Neural progenitor cell (in vitro differentiated cells): ENCODE results near the gene APBA3. TPM values are rescaled to one million over a fixed set of nuclear protein-coding genes. Genes with fewer than 3 reads are reported as not detected.
A peak's percentile ranks its signal among the peaks of the same experiment; 100 is the strongest.

Experiments
- DNase-seq: peaks from one replicate; pipeline ENCODE4 v3.0.0-alpha.2; 2016; ENCODE audit warnings: low spot score
- H2AFZ ChIP-seq: fragments of 200-600 bp; sonication (generic); replicated peaks from 2 replicates; pipeline ENCODE4 v1.6.1; 2016; ENCODE audit warnings: antibody characterized with exemption
- H3F3A ChIP-seq: fragments of 200-600 bp; sonication (generic); 2 replicates; pipeline ENCODE4 v1.6.1; 2016; ENCODE audit warnings: antibody characterized with exemption, low read depth
- H3K27ac ChIP-seq: fragments of 200-600 bp; sonication (generic); 2 replicates; pipeline ENCODE4 v1.5.1; 2016; ENCODE audit warnings: mild to moderate bottlenecking
- H3K27me3 ChIP-seq: fragments of 200-600 bp; sonication (generic); 2 replicates; pipeline ENCODE4 v1.6.1; 2016; ENCODE audit warnings: mild to moderate bottlenecking, moderate library complexity
- H3K36me3 ChIP-seq: fragments of 200-600 bp; sonication (generic); 2 replicates; pipeline ENCODE4 v1.5.1; 2016
- H3K4me1 ChIP-seq: fragments of 200-600 bp; sonication (generic); 2 replicates; pipeline ENCODE4 v1.6.1; 2016; ENCODE audit warnings: mixed run types
- H3K4me2 ChIP-seq: fragments of 200-600 bp; sonication (generic); 2 replicates; pipeline ENCODE4 v1.6.1; 2016
- H3K4me3 ChIP-seq: fragments of 200-600 bp; sonication (generic); 2 replicates; pipeline ENCODE4 v1.5.1; 2016
- H3K79me2 ChIP-seq: fragments of 200-600 bp; sonication (generic); 2 replicates; pipeline ENCODE4 v1.6.1; 2016; ENCODE audit warnings: low read depth
- H3K9ac ChIP-seq: fragments of 200-600 bp; sonication (generic); 2 replicates; pipeline ENCODE4 v1.6.1; 2016
- H3K9me3 ChIP-seq: fragments of 200-600 bp; sonication (generic); 2 replicates; pipeline ENCODE4 v1.5.1; 2016; ENCODE audit warnings: low read depth
- H4K20me1 ChIP-seq: fragments of 200-600 bp; sonication (generic); 2 replicates; pipeline ENCODE4 v1.6.1; 2016; ENCODE audit warnings: low read depth
- H3K27ac Mint-ChIP-seq: 3 replicates; pipeline ENCODE4 v1.8.0; 2021; ENCODE audit warnings: mixed read lengths
- H3K27me3 Mint-ChIP-seq: 2 replicates; pipeline ENCODE4 v1.8.0; 2022; ENCODE audit warnings: low read depth, mild to moderate bottlenecking, inconsistent platforms, moderate library complexity, mixed read lengths; ENCODE audit not compliant: insufficient read depth
- H3K36me3 Mint-ChIP-seq: 3 replicates; pipeline ENCODE4 v1.8.0; 2021; ENCODE audit warnings: mixed read lengths
- H3K4me1 Mint-ChIP-seq: 3 replicates; pipeline ENCODE4 v1.8.0; 2021; ENCODE audit warnings: mixed read lengths
- H3K4me3 Mint-ChIP-seq: 3 replicates; pipeline ENCODE4 v1.8.0; 2021; ENCODE audit warnings: mild to moderate bottlenecking, moderate library complexity, mixed read lengths
- H3K9me3 Mint-ChIP-seq: 3 replicates; pipeline ENCODE4 v1.8.0; 2020; ENCODE audit warnings: mixed read lengths
- EZH2 ChIP-seq: fragments of 200-600 bp; sonication (generic); IDR thresholded peaks from 2 replicates; pipeline ENCODE4 v1.6.1; 2017; ENCODE audit warnings: antibody characterized with exemption, mild to moderate bottlenecking, moderate library complexity
- EZH2phosphoT487 ChIP-seq: fragments of 200-600 bp; sonication (generic); IDR thresholded peaks from 2 replicates; pipeline ENCODE4 v1.6.1; 2017; ENCODE audit warnings: antibody characterized with exemption
- total RNA-seq: library from RNA; depleted of rRNA; stranded (reverse); fragments of >200 nt; gene quantifications from 2 replicates; pipeline ENCODE4 v1.2.3, GENCODE V29; 2015; ENCODE audit warnings: low replicate concordance
- TF ChIP-seq, protein P1 (sequence below): fragments of 200-600 bp; sonication (generic); IDR thresholded peaks from 2 replicates; pipeline ENCODE4 v1.5.1; 2017; ENCODE audit warnings: antibody characterized with exemption, mild to moderate bottlenecking

Gene APBA3
- total RNA-seq, 1 donor from 2014 or later: 17.3 TPM

DNA sequence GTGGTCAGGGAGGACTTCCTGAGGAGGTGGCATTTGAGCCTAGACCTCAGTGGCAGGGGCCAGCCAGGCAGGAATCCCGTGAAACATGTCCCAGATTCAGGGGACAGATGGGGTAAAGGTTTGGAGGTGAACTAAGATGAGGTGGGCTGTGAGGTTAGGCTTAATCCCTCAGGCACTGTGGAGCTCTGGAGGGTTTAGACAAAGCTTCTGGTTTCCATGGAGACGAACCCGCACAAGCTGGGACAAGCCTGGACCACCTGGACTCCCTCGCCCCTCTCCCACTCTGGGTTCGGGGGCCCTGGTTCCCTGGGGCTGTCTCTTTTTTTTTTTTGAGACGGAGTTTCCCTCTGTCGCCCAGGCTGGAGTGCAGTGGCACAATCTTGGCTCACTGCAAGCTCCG is 37.6 kb downstream of the APBA3 start:
- H3K27me3 ChIP-seq: peaks cover 6% of the 10 kb centered on the region
- peaks cover 52% of the 10 kb centered on the region for H3F3A ChIP-seq
- TF ChIP-seq EZH2 (no peak), EZH2phosphoT487 (no peak)
- TF ChIP-seq, protein P1, sequence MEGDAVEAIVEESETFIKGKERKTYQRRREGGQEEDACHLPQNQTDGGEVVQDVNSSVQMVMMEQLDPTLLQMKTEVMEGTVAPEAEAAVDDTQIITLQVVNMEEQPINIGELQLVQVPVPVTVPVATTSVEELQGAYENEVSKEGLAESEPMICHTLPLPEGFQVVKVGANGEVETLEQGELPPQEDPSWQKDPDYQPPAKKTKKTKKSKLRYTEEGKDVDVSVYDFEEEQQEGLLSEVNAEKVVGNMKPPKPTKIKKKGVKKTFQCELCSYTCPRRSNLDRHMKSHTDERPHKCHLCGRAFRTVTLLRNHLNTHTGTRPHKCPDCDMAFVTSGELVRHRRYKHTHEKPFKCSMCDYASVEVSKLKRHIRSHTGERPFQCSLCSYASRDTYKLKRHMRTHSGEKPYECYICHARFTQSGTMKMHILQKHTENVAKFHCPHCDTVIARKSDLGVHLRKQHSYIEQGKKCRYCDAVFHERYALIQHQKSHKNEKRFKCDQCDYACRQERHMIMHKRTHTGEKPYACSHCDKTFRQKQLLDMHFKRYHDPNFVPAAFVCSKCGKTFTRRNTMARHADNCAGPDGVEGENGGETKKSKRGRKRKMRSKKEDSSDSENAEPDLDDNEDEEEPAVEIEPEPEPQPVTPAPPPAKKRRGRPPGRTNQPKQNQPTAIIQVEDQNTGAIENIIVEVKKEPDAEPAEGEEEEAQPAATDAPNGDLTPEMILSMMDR: no peak
- Mint-ChIP-seq H3K36me3 (no peaks in the 10 kb centered on the region), H3K27me3 (peaks cover 26% of the 10 kb centered on the region), H3K4me1 (peaks cover 15% of the 10 kb centered on the region), H3K27ac (no peak overlapping the region), H3K9me3 (no peaks in the 10 kb centered on the region), H3K4me3 (no peak overlapping the region)
- no peaks in the 10 kb centered on the region for H3K36me3 ChIP-seq
- peaks cover 37% of the 10 kb centered on the region for H3K4me1 ChIP-seq
- H3K4me3 ChIP-seq: peak overlapping the region; percentile 26
- no peaks in the 10 kb centered on the region for H3K9me3 ChIP-seq
- DNase-seq: peak; percentile 85
- H2AFZ ChIP-seq: no peak overlapping the region
- H3K9ac ChIP-seq: no peak overlapping the region
- no peaks in the 10 kb centered on the region for H3K79me2 ChIP-seq
- H4K20me1 ChIP-seq: peaks cover 10% of the 10 kb centered on the region
- peak overlapping the region; percentile 62 for H3K4me2 ChIP-seq
- no peak overlapping the region for H3K27ac ChIP-seq

GRCh38 chr19:3723110-3723488 is 38.4 kb downstream of the APBA3 start:
- H3K36me3 Mint-ChIP-seq: no peaks in the 10 kb centered on the region
- H3K4me1 Mint-ChIP-seq: peaks cover 15% of the 10 kb centered on the region

GRCh38 chr19:3722443-3723109 is 38.9 kb downstream of the APBA3 start:
- Mint-ChIP-seq H3K4me1 (peaks cover 15% of the 10 kb centered on the region), H3K27ac (no peak overlapping the region), H3K4me3 (peak overlapping the region; percentile 79), H3K9me3 (no peaks in the 10 kb centered on the region), H3K27me3 (peaks cover 25% of the 10 kb centered on the region), H3K36me3 (no peaks in the 10 kb centered on the region)
- Histone ChIP-seq H3K4me1 (peaks cover 37% of the 10 kb centered on the region), H3K36me3 (no peaks in the 10 kb centered on the region), H3F3A (peaks cover 52% of the 10 kb centered on the region), H3K9ac (no peak overlapping the region), H3K9me3 (no peaks in the 10 kb centered on the region), H3K27me3 (peaks cover 6% of the 10 kb centered on the region), H4K20me1 (peaks cover 10% of the 10 kb centered on the region), H3K4me2 (peak overlapping the region; percentile 91), H3K4me3 (peak overlapping the region; percentile 57), H3K27ac (no peak overlapping the region), H2AFZ (no peak overlapping the region), H3K79me2 (no peaks in the 10 kb centered on the region)
- peak; percentile 74 for DNase-seq
- TF ChIP-seq EZH2phosphoT487 (no peak), EZH2 (no peak)
- TF ChIP-seq, protein P1: no peak

More at GRCh38 chr19:3723110-3723488, 38.4 kb downstream of the APBA3 start:
- no peak overlapping the region for H3K27ac ChIP-seq
- peaks cover 26% of the 10 kb centered on the region for H3K27me3 Mint-ChIP-seq
- H3K9ac ChIP-seq: no peak overlapping the region
- H3K36me3 ChIP-seq: no peaks in the 10 kb centered on the region
- DNase-seq: no peak
- TF ChIP-seq EZH2phosphoT487: no peak
- TF ChIP-seq, protein P1: no peak
- TF ChIP-seq EZH2: no peak
- H3K4me2 ChIP-seq: peak overlapping the region; percentile 91
- peaks cover 37% of the 10 kb centered on the region for H3K4me1 ChIP-seq
- peak overlapping the region; percentile 57 for H3K4me3 ChIP-seq
- peaks cover 52% of the 10 kb centered on the region for H3F3A ChIP-seq
- H4K20me1 ChIP-seq: peaks cover 10% of the 10 kb centered on the region
- no peaks in the 10 kb centered on the region for H3K9me3 Mint-ChIP-seq
- H3K4me3 Mint-ChIP-seq: peak overlapping the region; percentile 49
- H3K9me3 ChIP-seq: no peaks in the 10 kb centered on the region
- no peaks in the 10 kb centered on the region for H3K79me2 ChIP-seq
- H2AFZ ChIP-seq: no peak overlapping the region
- H3K27me3 ChIP-seq: peaks cover 6% of the 10 kb centered on the region
- no peak overlapping the region for H3K27ac Mint-ChIP-seq
